Stimulated activated CD8-positive, alpha-beta memory T cell treated with anti-CD3 and anti-CD28 coated beads, Interleukin-15, amount 100 ng/mL, for 24 hours (primary cell): ENCODE results near the gene ATF3.

ENCODE experiments used
- DNase-seq: peaks from one replicate; pipeline ENCODE4 v3.0.0-alpha.2; 2020; ENCODE audit warnings: low read depth

ATF3 gene

GRCh38 chr1:212586206-212587015, 22.1 kb upstream of the ATF3 start:
- no peak for DNase-seq

GRCh38 chr1:212587016-212587887, 21.3 kb upstream of the ATF3 start:
- no peak for DNase-seq

GRCh38 chr1:212587888-212588510, 20.6 kb upstream of the ATF3 start:
- no peak for DNase-seq

- no peak for DNase-seq
These were observed 19.1 kb upstream of the ATF3 start for GRCh38 chr1:212589446-212589845.

GRCh38 chr1:212591922-212592321, 16.6 kb upstream of the ATF3 start:
- DNase-seq, result no peak

- DNase-seq, result no peak
These were observed 14.7 kb upstream of the ATF3 start for GRCh38 chr1:212593821-212594251.

GRCh38 chr1:212594640-212595039, 13.9 kb upstream of the ATF3 start:
- no peak for DNase-seq

- DNase-seq, result no peak
These were observed 13.3 kb upstream of the ATF3 start for GRCh38 chr1:212595229-212595628.

- DNase-seq, result no peak
These were observed 12.5 kb upstream of the ATF3 start for GRCh38 chr1:212595787-212596714.

GRCh38 chr1:212596798-212597197, 11.8 kb upstream of the ATF3 start:
- DNase-seq, result no peak

- no peak for DNase-seq
These were observed 11.1 kb upstream of the ATF3 start for GRCh38 chr1:212597487-212597886.

GRCh38 chr1:212600071-212600915, 8.3 kb upstream of the ATF3 start:
- DNase-seq, result no peak

- DNase-seq, result no peak
These were observed 7.6 kb upstream of the ATF3 start for GRCh38 chr1:212600980-212601379.

GRCh38 chr1:212601524-212601923, 7.0 kb upstream of the ATF3 start:
- no peak for DNase-seq

- no peak for DNase-seq
These were observed 2.8 kb upstream of the ATF3 start for GRCh38 chr1:212605441-212606394.

- peak; percentile 3 for DNase-seq
These were observed 2.0 kb upstream of the ATF3 start for GRCh38 chr1:212606395-212607205.

- no peak for DNase-seq
These were observed 1.2 kb upstream of the ATF3 start for GRCh38 chr1:212607206-212607912.

GRCh38 chr1:212607913-212608391, 609 bp upstream of the ATF3 start:
- no peak for DNase-seq
